Caco-2 (cell line): ENCODE data around the gene ZFP69. TPM values are rescaled to one million over a fixed set of nuclear protein-coding genes. Genes with fewer than 3 reads are reported as not detected.

Experiments
- BruUV-seq: library from RNA; stranded (reverse); fragments of 400-500 nt; replicated peaks from 2 replicates; lab custom pipeline; 2021; lab: Mats Ljungman, UMichigan
- CTCF ChIA-PET: fragments of 300-600 bp; sonication (Branson Sonifier 250); formaldehyde crosslinking; loops from one replicate; lab custom pipeline; 2022; ENCODE audit warnings: antibody characterized with exemption; lab: Charles Lee
- POLR2A ChIA-PET: fragments of 300-600 bp; sonication (Branson Sonifier 250); formaldehyde crosslinking; loops from one replicate; lab custom pipeline; 2022; ENCODE audit warnings: antibody characterized with exemption; lab: Charles Lee
- DNase-seq, 2 experiments: peaks; one replicate each; pipeline versions ENCODE4 v3.0.0 to v3.0.0-alpha.2; 2020 to 2022
- H3K27me3 ChIP-seq: replicated peaks from 2 replicates; pipeline ENCODE4 v1.6.0; 2011; ENCODE audit warnings: low read length; ENCODE audit not compliant: control insufficient read depth, insufficient read depth
- H3K36me3 ChIP-seq: 2 replicates; pipeline ENCODE4 v1.5.1; 2011; ENCODE audit warnings: low read length; ENCODE audit not compliant: control insufficient read depth, insufficient read depth
- H3K4me1 ChIP-seq: fragments of 250-450 bp; sonication (Bioruptor Pico); 2 replicates; pipeline ENCODE4 v1.5.1; 2020; ENCODE audit warnings: mild to moderate bottlenecking
- H3K4me3 ChIP-seq: 2 replicates; pipeline ENCODE4 v1.5.1; 2011; ENCODE audit warnings: low read depth, mild to moderate bottlenecking, control low read depth, low read length
- H3K9me3 ChIP-seq: fragments of 250-450 bp; sonication (Bioruptor Pico); 2 replicates; pipeline ENCODE4 v1.5.1; 2020; ENCODE audit warnings: mild to moderate bottlenecking, moderate library complexity
- H3K27ac Mint-ChIP-seq: one replicate; pipeline ENCODE4 v1.8.0; 2022; ENCODE audit warnings: mixed read lengths; ENCODE audit not compliant: unreplicated experiment
- H3K27me3 Mint-ChIP-seq: one replicate; pipeline ENCODE4 v1.8.0; 2022; ENCODE audit warnings: mixed read lengths; ENCODE audit not compliant: insufficient read depth, unreplicated experiment
- H3K36me3 Mint-ChIP-seq: one replicate; pipeline ENCODE4 v1.8.0; 2022; ENCODE audit warnings: mild to moderate bottlenecking, mixed read lengths; ENCODE audit not compliant: insufficient read depth, unreplicated experiment
- H3K4me1 Mint-ChIP-seq: one replicate; pipeline ENCODE4 v1.8.0; 2022; ENCODE audit warnings: low read depth, mixed read lengths; ENCODE audit not compliant: unreplicated experiment
- H3K4me3 Mint-ChIP-seq: one replicate; pipeline ENCODE4 v1.8.0; 2022; ENCODE audit warnings: mild to moderate bottlenecking, moderate library complexity, mixed read lengths; ENCODE audit not compliant: unreplicated experiment
- H3K9me3 Mint-ChIP-seq: one replicate; pipeline ENCODE4 v1.8.0; 2022; ENCODE audit warnings: mixed read lengths; ENCODE audit not compliant: unreplicated experiment
- intact Hi-C: fragments of 100-400 bp; cut with micrococcal nuclease; formaldehyde crosslinking; loops from one replicate; pipeline ENCODE4 v1.10.0; 2022; ENCODE audit not compliant: unreplicated experiment
- total RNA-seq: library from RNA; stranded (reverse); gene quantifications from 2 replicates; pipeline ENCODE4 v1.2.3, GENCODE V29; 2022
- TF ChIP-seq, protein P1 (sequence below), 2 experiments: fragments of 200-600 bp in 1 of 2; IDR thresholded peaks; 1 replicate in 1 of 2; 2 replicates in 1 of 2; pipeline versions ENCODE4 v1.5.1 to v1.8.0; 2011 to 2022; ENCODE audit warnings: antibody characterized with exemption in 1 of 2, control low read depth in 1 of 2, inconsistent platforms in 1 of 2, low read depth in 1 of 2, low read length in 1 of 2, mild to moderate bottlenecking in 1 of 2, moderate library complexity in 1 of 2; ENCODE audit not compliant: insufficient read depth in 1 of 2, severe bottlenecking in 1 of 2, unreplicated experiment in 1 of 2

The ZFP69 gene
- total RNA-seq, 1 experiment from 2014 or later: 2.5 TPM

DNA sequence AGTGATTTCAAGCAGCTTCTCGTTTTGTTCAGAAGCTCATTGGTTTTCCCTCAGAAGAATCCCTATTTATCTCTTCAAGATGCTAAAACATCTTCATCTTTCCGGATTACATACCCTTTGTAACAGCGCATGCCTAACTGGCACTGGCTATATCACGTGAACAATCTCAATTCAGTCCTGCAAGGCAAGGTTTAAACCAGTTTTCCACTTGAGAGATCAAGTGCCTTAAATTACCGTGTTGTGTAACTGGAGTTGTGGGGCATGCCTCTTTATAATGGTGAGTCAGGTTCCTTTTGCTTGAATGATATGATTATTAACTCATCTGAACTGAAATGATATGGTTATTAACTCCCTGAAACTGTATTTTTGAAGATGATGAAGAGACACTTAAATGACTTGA, 37.8 kb upstream of the ZFP69 start:
- H3K27me3 Mint-ChIP-seq: no peaks in the 10 kb centered on the region
- no peaks in the 10 kb centered on the region for H3K36me3 Mint-ChIP-seq
- H3K4me1 Mint-ChIP-seq: no peaks in the 10 kb centered on the region
- POLR2A ChIA-PET: no interaction called here
- Histone ChIP-seq H3K36me3 (no peaks in the 10 kb centered on the region), H3K27me3 (no peaks in the 10 kb centered on the region), H3K9me3 (no peaks in the 10 kb centered on the region), H3K4me3 (no peak overlapping the region), H3K4me1 (no peaks in the 10 kb centered on the region)
- no peak overlapping the region for H3K27ac Mint-ChIP-seq
- no peaks in the 10 kb centered on the region for H3K9me3 Mint-ChIP-seq
- CTCF ChIA-PET: no interaction called here
- no peak for DNase-seq
- H3K4me3 Mint-ChIP-seq: no peak overlapping the region
- BruUV-seq: no TSS peak
- TF ChIP-seq, protein P1, sequence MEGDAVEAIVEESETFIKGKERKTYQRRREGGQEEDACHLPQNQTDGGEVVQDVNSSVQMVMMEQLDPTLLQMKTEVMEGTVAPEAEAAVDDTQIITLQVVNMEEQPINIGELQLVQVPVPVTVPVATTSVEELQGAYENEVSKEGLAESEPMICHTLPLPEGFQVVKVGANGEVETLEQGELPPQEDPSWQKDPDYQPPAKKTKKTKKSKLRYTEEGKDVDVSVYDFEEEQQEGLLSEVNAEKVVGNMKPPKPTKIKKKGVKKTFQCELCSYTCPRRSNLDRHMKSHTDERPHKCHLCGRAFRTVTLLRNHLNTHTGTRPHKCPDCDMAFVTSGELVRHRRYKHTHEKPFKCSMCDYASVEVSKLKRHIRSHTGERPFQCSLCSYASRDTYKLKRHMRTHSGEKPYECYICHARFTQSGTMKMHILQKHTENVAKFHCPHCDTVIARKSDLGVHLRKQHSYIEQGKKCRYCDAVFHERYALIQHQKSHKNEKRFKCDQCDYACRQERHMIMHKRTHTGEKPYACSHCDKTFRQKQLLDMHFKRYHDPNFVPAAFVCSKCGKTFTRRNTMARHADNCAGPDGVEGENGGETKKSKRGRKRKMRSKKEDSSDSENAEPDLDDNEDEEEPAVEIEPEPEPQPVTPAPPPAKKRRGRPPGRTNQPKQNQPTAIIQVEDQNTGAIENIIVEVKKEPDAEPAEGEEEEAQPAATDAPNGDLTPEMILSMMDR (IDR thresholded peaks at IDR 0.05; ENCODE audit: insufficient read depth in 1 of 2, low read depth in 1 of 2, low read length in 1 of 2, severe bottlenecking in 1 of 2, unreplicated experiment in 1 of 2): no peak
- intact Hi-C loops: no loop called here

DNA sequence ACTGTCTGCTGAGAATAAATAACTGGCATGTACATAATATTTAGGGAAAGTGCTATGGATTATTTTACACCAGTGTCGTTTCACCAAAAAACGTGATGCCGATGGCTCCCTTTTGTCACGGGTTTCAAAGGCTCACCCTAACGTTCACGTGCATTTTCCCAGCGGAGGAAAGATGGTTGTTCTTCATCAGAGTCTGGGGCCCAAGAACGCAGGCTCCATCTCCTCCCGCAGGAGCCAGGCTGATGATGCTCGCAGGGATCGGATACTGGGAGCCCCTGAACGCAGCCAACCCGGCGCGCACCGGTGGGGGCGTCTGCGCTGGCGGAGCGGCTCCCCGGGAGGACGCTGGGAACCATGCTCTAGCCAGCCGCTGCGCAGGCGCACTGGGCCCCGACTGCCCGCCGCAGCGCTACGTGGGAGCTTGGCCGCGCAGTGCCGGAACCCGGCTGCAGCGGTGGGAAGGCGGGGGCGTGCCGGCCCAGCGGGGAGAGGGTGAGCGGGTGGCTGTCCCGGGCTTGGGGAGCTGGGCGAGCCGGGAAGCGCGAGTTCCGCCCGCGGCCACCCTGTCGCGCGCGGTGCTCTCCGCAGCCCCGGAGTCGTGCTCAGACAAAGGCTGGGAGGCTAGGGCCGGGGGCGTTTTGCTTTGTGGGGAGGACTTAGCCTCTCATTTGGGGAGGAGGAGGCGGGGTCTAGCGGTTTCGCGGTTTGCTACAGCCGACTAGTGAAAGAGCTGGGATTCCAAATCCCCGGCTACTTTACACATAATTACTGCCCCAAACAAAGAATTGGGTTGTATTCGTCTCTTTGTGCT, 27.2 kb upstream of the ZFP69 start, which contains the start of gene ZFP69B:
ZFP69B (plus strand) TSS at position 793 of the 811 bp plus-strand sequence. CDS start 486 bp downstream, outside the sequence.
- Mint-ChIP-seq H3K4me3 (peak within 1 kb of the TSS; percentile 81), H3K27me3 (no peaks in the 10 kb centered on the region), H3K4me1 (peaks cover 9% of the 10 kb centered on the region), H3K36me3 (peaks cover 20% of the 10 kb centered on the region), H3K27ac (peak within 1 kb of the TSS; percentile 58), H3K9me3 (peaks cover 15% of the 10 kb centered on the region)
- H3K4me1 ChIP-seq: peaks cover 4% of the 10 kb centered on the region; the same call in 1 of the 2 replicates
- H3K4me3 ChIP-seq: peak within 1 kb of the TSS; percentile 63
- H3K27me3 ChIP-seq: no peaks in the 10 kb centered on the region
- ChIA-PET CTCF (interaction anchor here (0.6 kb wide), 1 partner anchor 17 kb away, joined by 3 read pairs; no protein-coding TSS in a partner anchor), POLR2A (interaction anchor here (0.5 to 0.6 kb wide), 3 partner anchors 27 to 318 kb away, joined by 3 to 4 read pairs (median 4); partner anchors contain the start of gene ZFP69)
- TSS peak; percentile 33 for BruUV-seq
- H3K9me3 ChIP-seq: no peaks in the 10 kb centered on the region
- TF ChIP-seq, protein P1 (IDR thresholded peaks at IDR 0.05; ENCODE audit: insufficient read depth in 1 of 2, low read depth in 1 of 2, low read length in 1 of 2, severe bottlenecking in 1 of 2, unreplicated experiment in 1 of 2): no peak
- peak; percentile 88 to 93 for DNase-seq
- intact Hi-C loops: no loop called here
- no peaks in the 10 kb centered on the region for H3K36me3 ChIP-seq

DNA sequence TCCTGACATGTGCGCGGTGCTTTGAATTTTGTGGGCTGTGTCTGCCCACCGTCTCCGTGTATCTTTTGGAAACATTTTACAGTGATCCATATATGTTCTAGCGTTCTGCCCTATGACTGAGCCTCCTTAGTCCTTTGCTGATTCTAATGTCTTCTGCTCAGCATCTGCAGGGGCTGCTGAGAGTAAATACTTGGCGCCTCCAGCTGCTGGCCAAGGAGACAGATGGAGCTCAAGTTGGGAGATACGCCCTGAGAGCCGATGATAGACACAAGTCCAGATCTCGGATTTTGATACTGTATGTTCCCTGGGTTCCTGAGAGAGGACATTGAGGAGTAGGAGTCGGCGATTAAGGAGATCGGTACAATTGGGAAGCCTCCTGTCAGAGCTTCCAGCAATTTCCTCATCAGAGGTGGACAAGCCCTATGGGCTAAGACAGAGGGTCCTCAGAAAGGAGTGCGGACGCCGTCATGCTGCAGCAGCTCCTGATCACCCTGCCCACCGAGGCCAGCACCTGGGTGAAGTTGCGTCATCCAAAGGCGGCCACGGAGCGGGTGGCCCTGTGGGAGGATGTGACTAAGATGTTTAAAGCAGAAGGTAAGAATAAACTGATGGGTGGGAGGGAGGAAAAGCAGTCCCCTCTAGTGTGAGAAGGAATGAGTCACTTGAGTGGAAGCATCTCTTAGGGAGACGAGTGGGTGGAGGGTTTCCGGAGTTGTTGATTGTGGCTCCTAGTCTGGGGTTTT, 26.4 kb upstream of the ZFP69 start:
- Mint-ChIP-seq H3K27ac (peak overlapping the region; percentile 58), H3K27me3 (no peaks in the 10 kb centered on the region), H3K4me3 (peak overlapping the region; percentile 81), H3K36me3 (peaks cover 17% of the 10 kb centered on the region), H3K4me1 (peaks cover 9% of the 10 kb centered on the region), H3K9me3 (peaks cover 16% of the 10 kb centered on the region)
- Histone ChIP-seq H3K9me3 (no peaks in the 10 kb centered on the region), H3K4me3 (peak overlapping the region; percentile 63), H3K36me3 (no peaks in the 10 kb centered on the region), H3K4me1 (peaks cover 4% of the 10 kb centered on the region; the same call in 1 of the 2 replicates), H3K27me3 (no peaks in the 10 kb centered on the region)
- BruUV-seq: no TSS peak
- POLR2A ChIA-PET: interaction anchor here (0.5 to 0.6 kb wide), 2 partner anchors 27 to 56 kb away, joined by 4 read pairs; partner anchors contain the start of gene ZFP69
- intact Hi-C loops: no loop called here
- DNase-seq: no peak
- TF ChIP-seq, protein P1 (IDR thresholded peaks at IDR 0.05; ENCODE audit: insufficient read depth in 1 of 2, low read depth in 1 of 2, low read length in 1 of 2, severe bottlenecking in 1 of 2, unreplicated experiment in 1 of 2): no peak
- CTCF ChIA-PET: interaction anchor here (0.6 kb wide), 1 partner anchor 18 kb away, joined by 3 read pairs; no protein-coding TSS in a partner anchor
